K562 treated with DMSO at 1 percent for 4 hours (cell line): Measurements from ENCODE around the gene MZT1. TPM values are rescaled to one million over a fixed set of nuclear protein-coding genes. Genes with fewer than 3 reads are reported as not detected.

ENCODE experiments used
- total RNA-seq: library from RNA; unstranded; fragments of 300-600 nt; gene quantifications from 2 replicates; pipeline ENCODE4 v1.2.3, GENCODE V29; 2022; ENCODE audit not compliant: insufficient read depth

The MZT1 gene, protein sequence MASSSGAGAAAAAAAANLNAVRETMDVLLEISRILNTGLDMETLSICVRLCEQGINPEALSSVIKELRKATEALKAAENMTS
- 14.0 and 14.9 TPM in 2 replicates for total RNA-seq

DNA sequence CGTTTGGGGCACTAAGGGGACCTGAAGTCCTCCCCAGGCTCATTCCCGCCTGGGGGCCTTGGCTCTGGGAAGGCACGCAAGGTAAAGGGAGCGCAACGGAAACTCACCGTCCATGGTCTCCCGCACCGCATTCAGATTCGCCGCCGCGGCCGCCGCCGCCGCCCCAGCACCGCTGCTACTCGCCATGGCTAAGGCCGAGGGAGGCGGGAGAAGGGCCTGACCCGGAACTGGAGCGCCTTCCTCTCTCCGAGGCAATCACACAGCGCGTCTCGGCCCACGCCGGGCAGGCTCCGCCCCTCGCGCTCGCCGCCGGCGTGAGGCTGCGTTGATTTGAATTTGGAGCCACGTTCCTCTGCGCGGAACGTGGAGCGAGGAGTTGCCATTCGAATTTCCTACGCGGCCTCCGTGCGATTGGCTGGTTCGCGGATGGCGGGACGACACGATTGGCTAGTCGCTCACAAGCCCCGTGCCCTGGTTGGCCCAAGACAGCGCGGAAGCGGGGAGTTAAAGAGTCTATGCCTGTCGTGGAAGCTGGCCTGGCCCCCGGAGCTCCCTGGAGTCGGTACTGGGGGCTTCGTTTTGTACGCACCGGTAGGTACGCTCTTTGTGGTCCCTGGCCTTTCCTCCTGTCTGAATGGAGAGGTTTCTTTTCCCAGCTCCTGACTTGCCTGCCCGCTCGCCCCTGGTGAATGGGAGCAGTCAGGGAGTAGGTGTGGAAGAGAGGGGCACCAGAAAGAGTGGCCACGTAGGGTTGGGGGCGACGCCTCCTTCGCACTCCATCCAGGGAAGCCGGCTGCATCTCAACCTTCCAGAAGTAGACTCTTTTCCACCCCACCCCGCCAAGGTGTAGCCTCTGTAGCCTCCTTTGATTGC is at the start of gene MZT1, which contains the start of gene BORA:
TSS of gene MZT1 (minus strand) at position 213 of the 873 bp plus-strand sequence. CDS start at position 186, 27 bp downstream.
TSS of gene BORA (plus strand) at position 507 of the 873 bp plus-strand sequence. CDS start 1,018 bp downstream, outside the sequence.

Other genes with a start within 250 kb of the MZT1 start
- 4.5 and 7.0 TPM in 2 replicates for gene BORA, start 294 bp upstream of the MZT1 start, total RNA-seq
- 8.9 and 12.5 TPM in 2 replicates for gene DIS3, start 54.3 kb upstream of the MZT1 start, total RNA-seq
- 4.7 and 7.1 TPM in 2 replicates for gene PIBF1, start 54.5 kb upstream of the MZT1 start, total RNA-seq